SU-DHL-6 (cell line): ENCODE results near the gene LGSN.

Experiments
- H2AFZ ChIP-seq: fragments of 200-600 bp; sonication (generic); 2 replicates; pipeline ENCODE4 v1.6.1; 2014; ENCODE audit warnings: low read depth, mild to moderate bottlenecking, moderate library complexity, mixed read lengths, antibody characterized with exemption, low read length; ENCODE audit not compliant: severe bottlenecking
- H3F3A ChIP-seq: fragments of 200-600 bp; shearing (Covaris generic); 2 replicates; pipeline ENCODE4 v1.6.0; 2016; ENCODE audit warnings: antibody characterized with exemption, mild to moderate bottlenecking; ENCODE audit not compliant: insufficient read depth
- H3K27ac ChIP-seq: fragments of 200-600 bp; sonication (generic); 2 replicates; pipeline ENCODE4 v1.5.1; 2016; ENCODE audit warnings: low read depth, mild to moderate bottlenecking, low read length, moderate library complexity, mixed read lengths
- H3K27me3 ChIP-seq: fragments of 200-600 bp; sonication (generic), shearing (Covaris generic); 2 replicates; pipeline ENCODE4 v1.6.0; 2014; ENCODE audit warnings: mild to moderate bottlenecking, low read length
- H3K36me3 ChIP-seq: fragments of 200-600 bp; sonication (generic); 2 replicates; pipeline ENCODE4 v1.6.1; 2014; ENCODE audit warnings: mild to moderate bottlenecking, low read length, mixed read lengths
- H3K4me2 ChIP-seq: fragments of 300-600, 200-600 bp; shearing (Covaris generic), sonication (generic); 2 replicates; pipeline ENCODE4 v1.6.0; 2014; ENCODE audit warnings: low read length, low read depth, mild to moderate bottlenecking; ENCODE audit not compliant: poor library complexity, severe bottlenecking
- H3K4me3 ChIP-seq: fragments of 200-600 bp; sonication (generic); 2 replicates; pipeline ENCODE4 v1.5.1; 2014; ENCODE audit warnings: antibody characterized with exemption, low read length, mild to moderate bottlenecking, mixed read lengths; ENCODE audit not compliant: insufficient read depth, poor library complexity, severe bottlenecking
- H3K79me2 ChIP-seq: fragments of 200-600 bp; sonication (generic); 2 replicates; pipeline ENCODE4 v1.6.1; 2014; ENCODE audit warnings: mild to moderate bottlenecking, low read length, moderate library complexity; ENCODE audit not compliant: insufficient read depth
- H3K9ac ChIP-seq: fragments of 200-600 bp; sonication (generic); 2 replicates; pipeline ENCODE4 v1.7.0; 2014; ENCODE audit warnings: mild to moderate bottlenecking, low read length
- H3K9me2 ChIP-seq: fragments of 200-600 bp; sonication (generic); replicated peaks from 2 replicates; pipeline ENCODE4 v1.6.1; 2014; ENCODE audit warnings: low read length; ENCODE audit not compliant: insufficient read depth
- H3K9me3 ChIP-seq: fragments of 200-600 bp; sonication (generic); 2 replicates; pipeline ENCODE4 v1.6.1; 2014; ENCODE audit warnings: low read length, mixed read lengths; ENCODE audit not compliant: insufficient read depth
- H4K20me1 ChIP-seq: fragments of 200-600 bp; sonication (generic); 2 replicates; pipeline ENCODE4 v1.6.1; 2014; ENCODE audit warnings: low read depth, mild to moderate bottlenecking, antibody characterized with exemption, low read length, moderate library complexity, mixed read lengths
- EZH2phosphoT487 ChIP-seq: fragments of 200-600 bp; sonication (generic), shearing (Covaris generic); conservative IDR thresholded peaks from 2 replicates; pipeline ENCODE4 v1.6.1; 2018; ENCODE audit warnings: mild to moderate bottlenecking, antibody characterized with exemption, low read length, moderate library complexity, mixed read lengths
- TF ChIP-seq, protein P1 (sequence below): fragments of 200-600 bp; sonication (generic); IDR thresholded peaks from one replicate; pipeline ENCODE4 v1.5.1; 2017; ENCODE audit warnings: antibody characterized with exemption, mild to moderate bottlenecking, low read length, moderate library complexity; ENCODE audit not compliant: insufficient read depth, poor library complexity, severe bottlenecking

LGSN gene

GRCh38 chr6:63313111-63313510 lies 6.7 kb downstream of the LGSN start:
- Histone ChIP-seq H3K36me3 (no peaks in the 10 kb centered on the region), H3K9me3 (no peaks in the 10 kb centered on the region), H3K9me2 (no peaks in the 10 kb centered on the region), H2AFZ (no peak overlapping the region), H3K9ac (no peak overlapping the region), H3K79me2 (no peaks in the 10 kb centered on the region), H4K20me1 (no peaks in the 10 kb centered on the region), H3K4me2 (no peak overlapping the region), H3K4me3 (no peak overlapping the region), H3K27me3 (no peaks in the 10 kb centered on the region), H3F3A (no peaks in the 10 kb centered on the region), H3K27ac (no peak overlapping the region)
- TF ChIP-seq EZH2phosphoT487 = no peak
- TF ChIP-seq, protein P1, sequence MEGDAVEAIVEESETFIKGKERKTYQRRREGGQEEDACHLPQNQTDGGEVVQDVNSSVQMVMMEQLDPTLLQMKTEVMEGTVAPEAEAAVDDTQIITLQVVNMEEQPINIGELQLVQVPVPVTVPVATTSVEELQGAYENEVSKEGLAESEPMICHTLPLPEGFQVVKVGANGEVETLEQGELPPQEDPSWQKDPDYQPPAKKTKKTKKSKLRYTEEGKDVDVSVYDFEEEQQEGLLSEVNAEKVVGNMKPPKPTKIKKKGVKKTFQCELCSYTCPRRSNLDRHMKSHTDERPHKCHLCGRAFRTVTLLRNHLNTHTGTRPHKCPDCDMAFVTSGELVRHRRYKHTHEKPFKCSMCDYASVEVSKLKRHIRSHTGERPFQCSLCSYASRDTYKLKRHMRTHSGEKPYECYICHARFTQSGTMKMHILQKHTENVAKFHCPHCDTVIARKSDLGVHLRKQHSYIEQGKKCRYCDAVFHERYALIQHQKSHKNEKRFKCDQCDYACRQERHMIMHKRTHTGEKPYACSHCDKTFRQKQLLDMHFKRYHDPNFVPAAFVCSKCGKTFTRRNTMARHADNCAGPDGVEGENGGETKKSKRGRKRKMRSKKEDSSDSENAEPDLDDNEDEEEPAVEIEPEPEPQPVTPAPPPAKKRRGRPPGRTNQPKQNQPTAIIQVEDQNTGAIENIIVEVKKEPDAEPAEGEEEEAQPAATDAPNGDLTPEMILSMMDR = no peak

GRCh38 chr6:63307581-63308246 lies 12.1 kb downstream of the LGSN start:
- H3K4me2 ChIP-seq = no peak overlapping the region
- no peak overlapping the region for H3K9ac ChIP-seq
- no peaks in the 10 kb centered on the region for H4K20me1 ChIP-seq
- H3K9me2 ChIP-seq = no peaks in the 10 kb centered on the region
- H3K27ac ChIP-seq = no peak overlapping the region
- no peaks in the 10 kb centered on the region for H3K27me3 ChIP-seq
- H3K79me2 ChIP-seq = no peaks in the 10 kb centered on the region
- no peak overlapping the region for H3K4me3 ChIP-seq
- H3F3A ChIP-seq = no peaks in the 10 kb centered on the region
- H3K36me3 ChIP-seq = no peaks in the 10 kb centered on the region
- no peaks in the 10 kb centered on the region for H3K9me3 ChIP-seq
- no peak overlapping the region for H2AFZ ChIP-seq
- TF ChIP-seq, protein P1 = peak; percentile 26
- TF ChIP-seq EZH2phosphoT487 = no peak

DNA sequence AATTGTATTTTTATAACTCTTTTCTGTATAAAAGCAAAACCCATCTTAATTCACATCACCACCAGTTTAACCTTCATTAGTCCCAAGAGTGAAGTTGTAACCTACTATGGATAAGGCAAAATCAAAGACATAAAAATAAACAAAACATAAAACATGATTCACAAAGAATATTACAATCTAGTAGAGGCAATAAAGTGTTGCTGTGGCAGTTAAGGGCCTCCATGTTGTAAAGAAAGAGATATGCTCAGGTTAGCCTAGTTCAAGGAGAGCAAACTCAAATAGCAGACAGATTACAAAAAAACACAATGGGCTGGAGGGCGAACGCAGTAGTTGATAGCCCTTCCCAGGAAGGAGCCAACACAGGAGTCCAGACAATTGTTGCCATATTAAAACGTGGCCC lies 13.4 kb downstream of the LGSN start:
- TF ChIP-seq, protein P1 = no peak
- no peak for TF ChIP-seq EZH2phosphoT487
- Histone ChIP-seq H3F3A (no peaks in the 10 kb centered on the region), H3K27ac (no peak overlapping the region), H3K4me2 (no peak overlapping the region), H3K4me3 (no peak overlapping the region), H4K20me1 (no peaks in the 10 kb centered on the region), H3K79me2 (no peaks in the 10 kb centered on the region), H3K9me2 (no peaks in the 10 kb centered on the region), H3K27me3 (no peaks in the 10 kb centered on the region), H3K9me3 (no peaks in the 10 kb centered on the region), H2AFZ (no peak overlapping the region), H3K36me3 (no peaks in the 10 kb centered on the region), H3K9ac (no peak overlapping the region)
